Measurements from ENCODE around the gene PAPSS2. TPM values are rescaled to one million over a fixed set of nuclear protein-coding genes. Genes with fewer than 3 reads are reported as not detected.

The PAPSS2 gene
- total and polyA plus RNA-seq, 2 experiments from 2014 or later, result 38.3 to 58.0 TPM

DNA sequence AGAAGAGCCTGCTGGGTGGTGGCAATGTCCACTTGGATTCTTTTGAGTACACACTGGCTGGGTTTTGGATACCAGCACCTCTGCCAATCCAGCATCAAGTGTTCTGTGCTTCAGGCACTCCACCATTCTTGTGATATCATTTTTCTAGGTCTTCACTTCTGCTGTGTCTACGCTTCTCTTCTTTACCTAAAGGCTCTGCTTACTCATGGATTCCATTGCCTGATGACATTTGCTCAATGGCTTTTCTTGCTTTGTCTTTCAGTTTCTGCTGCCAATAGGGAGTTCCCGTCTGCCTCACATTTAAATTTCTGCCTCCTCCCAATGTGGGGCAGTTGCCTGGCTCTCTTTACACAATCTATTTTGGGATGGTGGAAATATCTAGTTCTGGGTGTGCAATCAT, 12.7 kb upstream of the PAPSS2 start:
- H3K79me2 ChIP-seq, result no peaks in the 10 kb centered on the region
- no peak overlapping the region for H2AFZ ChIP-seq
- H4K20me1 ChIP-seq (ENCODE audit: insufficient read depth, poor library complexity, severe bottlenecking), result no peaks in the 10 kb centered on the region
- H3K27ac ChIP-seq, result peak overlapping the region; percentile 14
- no peak for DNase-seq (ENCODE audit: low spot score)
- H3K4me1 ChIP-seq (ENCODE audit: insufficient read depth), result no peaks in the 10 kb centered on the region
- H3K9me2 ChIP-seq (replicated peaks; ENCODE audit: insufficient read depth), result no peaks in the 10 kb centered on the region
- H3K4me3 ChIP-seq, result no peak overlapping the region
- H3K36me3 ChIP-seq (replicated peaks; ENCODE audit: insufficient read depth, low read depth), result no peaks in the 10 kb centered on the region
- TF ChIP-seq EZH2 (IDR thresholded peaks at IDR 0.05; ENCODE audit: borderline replicate concordance), result no peak
- TF ChIP-seq EZH2phosphoT487 (IDR thresholded peaks at IDR 0.05; ENCODE audit: low read depth, severe bottlenecking, unreplicated experiment), result no peak
- TF ChIP-seq, protein P1, sequence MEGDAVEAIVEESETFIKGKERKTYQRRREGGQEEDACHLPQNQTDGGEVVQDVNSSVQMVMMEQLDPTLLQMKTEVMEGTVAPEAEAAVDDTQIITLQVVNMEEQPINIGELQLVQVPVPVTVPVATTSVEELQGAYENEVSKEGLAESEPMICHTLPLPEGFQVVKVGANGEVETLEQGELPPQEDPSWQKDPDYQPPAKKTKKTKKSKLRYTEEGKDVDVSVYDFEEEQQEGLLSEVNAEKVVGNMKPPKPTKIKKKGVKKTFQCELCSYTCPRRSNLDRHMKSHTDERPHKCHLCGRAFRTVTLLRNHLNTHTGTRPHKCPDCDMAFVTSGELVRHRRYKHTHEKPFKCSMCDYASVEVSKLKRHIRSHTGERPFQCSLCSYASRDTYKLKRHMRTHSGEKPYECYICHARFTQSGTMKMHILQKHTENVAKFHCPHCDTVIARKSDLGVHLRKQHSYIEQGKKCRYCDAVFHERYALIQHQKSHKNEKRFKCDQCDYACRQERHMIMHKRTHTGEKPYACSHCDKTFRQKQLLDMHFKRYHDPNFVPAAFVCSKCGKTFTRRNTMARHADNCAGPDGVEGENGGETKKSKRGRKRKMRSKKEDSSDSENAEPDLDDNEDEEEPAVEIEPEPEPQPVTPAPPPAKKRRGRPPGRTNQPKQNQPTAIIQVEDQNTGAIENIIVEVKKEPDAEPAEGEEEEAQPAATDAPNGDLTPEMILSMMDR (IDR thresholded peaks at IDR 0.05; ENCODE audit: poor library complexity), result no peak
- 96% methylated on average over 2 of the region's 2 CpGs for WGBS (ENCODE audit: low lambda C conversion rate, missing lambda C conversion rate)
- no peaks in the 10 kb centered on the region for H3K9me3 ChIP-seq (ENCODE audit: low read depth)
- H3K27me3 ChIP-seq, result no peaks in the 10 kb centered on the region
- no peak overlapping the region for H3K4me2 ChIP-seq

DNA sequence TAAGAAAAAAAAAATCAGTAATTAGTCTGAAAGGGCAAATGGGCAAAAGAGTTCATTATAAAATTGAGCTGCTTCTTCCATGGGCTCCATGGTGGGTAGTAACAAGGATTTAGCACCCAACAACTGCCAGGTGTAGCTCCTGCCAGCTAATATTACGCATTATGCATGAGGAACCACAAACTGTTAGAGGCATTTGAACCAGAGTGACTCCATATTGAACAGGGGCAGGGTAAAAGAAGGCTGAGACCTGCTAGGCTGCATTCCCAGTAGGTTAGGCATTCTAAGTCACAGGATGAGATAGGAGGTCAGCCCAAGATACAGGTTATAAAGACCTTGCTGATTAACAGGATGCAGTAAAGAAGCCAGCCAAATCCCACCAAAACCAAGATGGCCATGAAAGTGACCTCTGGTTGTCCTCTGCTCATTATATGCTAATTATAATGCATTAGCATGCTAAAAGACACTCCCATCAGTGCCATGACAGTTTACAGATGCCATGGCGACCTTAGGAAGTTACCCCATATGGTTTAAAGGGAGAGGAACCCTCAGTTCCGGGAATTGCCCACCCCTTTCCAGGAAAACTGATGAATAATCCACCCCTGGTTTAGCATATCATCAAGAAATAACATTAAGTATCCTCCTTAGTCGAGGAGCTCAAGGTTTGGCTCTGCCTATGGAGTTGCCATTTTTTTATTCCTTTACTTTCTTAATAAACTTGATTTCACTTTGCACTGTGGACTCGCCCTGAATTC, 8.7 kb upstream of the PAPSS2 start:
- WGBS (ENCODE audit: low lambda C conversion rate, missing lambda C conversion rate), result 88% methylated on average over 5 of the region's 5 CpGs
- Histone ChIP-seq H3K4me2 (no peak overlapping the region), H3K4me3 (no peak overlapping the region), H3K9me3 (ENCODE audit: low read depth) (no peaks in the 10 kb centered on the region), H4K20me1 (ENCODE audit: insufficient read depth, poor library complexity, severe bottlenecking) (no peaks in the 10 kb centered on the region), H3K9me2 (replicated peaks; ENCODE audit: insufficient read depth) (no peaks in the 10 kb centered on the region), H3K36me3 (replicated peaks; ENCODE audit: insufficient read depth, low read depth) (no peaks in the 10 kb centered on the region), H2AFZ (no peak overlapping the region), H3K27me3 (no peaks in the 10 kb centered on the region), H3K79me2 (no peaks in the 10 kb centered on the region), H3K4me1 (ENCODE audit: insufficient read depth) (no peaks in the 10 kb centered on the region), H3K27ac (no peak overlapping the region)
- TF ChIP-seq EZH2 (IDR thresholded peaks at IDR 0.05; ENCODE audit: borderline replicate concordance) (no peak), EZH2phosphoT487 (IDR thresholded peaks at IDR 0.05; ENCODE audit: low read depth, severe bottlenecking, unreplicated experiment) (no peak)
- TF ChIP-seq, protein P1 (IDR thresholded peaks at IDR 0.05; ENCODE audit: poor library complexity), result no peak
- DNase-seq (ENCODE audit: low spot score), result no peak

DNA sequence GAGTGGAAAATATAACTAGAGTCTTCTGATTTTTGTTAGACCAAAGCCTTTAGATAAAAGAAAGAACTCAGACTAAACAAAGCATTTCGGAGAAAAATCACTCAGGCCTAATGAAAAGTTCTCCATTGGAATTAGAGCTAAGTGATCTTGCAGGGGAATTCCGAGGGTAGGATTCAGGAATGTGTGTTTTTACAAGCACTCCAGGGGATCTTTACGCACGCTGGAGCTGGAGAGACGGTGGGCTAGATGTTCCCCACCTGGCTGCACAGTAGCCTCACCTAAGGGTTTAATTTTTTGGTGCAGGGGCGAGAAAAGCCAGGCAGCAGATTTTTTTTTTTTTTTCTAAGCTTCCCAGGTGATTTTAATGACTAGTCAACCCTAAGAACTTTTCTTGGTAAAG, 7.9 kb upstream of the PAPSS2 start:
- no peak overlapping the region for H3K4me2 ChIP-seq

More for the DNA sequence above, 7.9 kb upstream of the PAPSS2 start:
- Histone ChIP-seq H3K4me1 (ENCODE audit: insufficient read depth) (no peaks in the 10 kb centered on the region), H3K9me3 (ENCODE audit: low read depth) (no peaks in the 10 kb centered on the region), H4K20me1 (ENCODE audit: insufficient read depth, poor library complexity, severe bottlenecking) (no peaks in the 10 kb centered on the region), H3K27ac (no peak overlapping the region), H3K9me2 (replicated peaks; ENCODE audit: insufficient read depth) (no peaks in the 10 kb centered on the region), H3K36me3 (replicated peaks; ENCODE audit: insufficient read depth, low read depth) (no peaks in the 10 kb centered on the region), H3K79me2 (no peaks in the 10 kb centered on the region), H3K4me3 (no peak overlapping the region), H2AFZ (no peak overlapping the region), H3K27me3 (no peaks in the 10 kb centered on the region)
- DNase-seq (ENCODE audit: low spot score), result no peak
- TF ChIP-seq EZH2 (IDR thresholded peaks at IDR 0.05; ENCODE audit: borderline replicate concordance), result no peak
- TF ChIP-seq EZH2phosphoT487 (IDR thresholded peaks at IDR 0.05; ENCODE audit: low read depth, severe bottlenecking, unreplicated experiment), result no peak
- TF ChIP-seq, protein P1 (IDR thresholded peaks at IDR 0.05; ENCODE audit: poor library complexity), result no peak
- WGBS (ENCODE audit: low lambda C conversion rate, missing lambda C conversion rate), result 36% methylated on average over 6 of the region's 6 CpGs
